ENCODE data around the gene ARPIN.
"Not testable (repeated sequence)": the region's sequence is repeated elsewhere in the genome, so short reads cannot be mapped to it uniquely, and the experiment has no call there.

ARPIN gene

DNA sequence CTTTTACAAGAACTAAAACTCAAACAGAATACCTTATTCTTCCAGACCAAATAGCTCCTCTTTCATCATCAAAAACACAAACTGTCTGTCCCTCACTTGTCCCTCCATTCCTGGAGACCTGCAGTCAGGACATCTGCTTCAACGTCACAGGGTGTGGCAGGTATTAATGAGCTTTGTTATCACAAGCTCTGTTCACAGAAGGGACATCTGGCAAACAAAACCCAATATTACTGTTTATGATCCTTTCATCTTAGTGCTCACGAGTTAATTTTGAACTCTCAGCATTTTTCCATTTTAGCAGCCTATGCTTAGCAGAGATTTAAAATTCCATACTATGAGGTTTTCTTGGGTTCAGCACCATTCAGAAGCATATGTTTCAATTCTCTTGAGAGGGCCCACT is 51.9 kb downstream of the ARPIN start:
- TF ChIP-seq, protein P1, sequence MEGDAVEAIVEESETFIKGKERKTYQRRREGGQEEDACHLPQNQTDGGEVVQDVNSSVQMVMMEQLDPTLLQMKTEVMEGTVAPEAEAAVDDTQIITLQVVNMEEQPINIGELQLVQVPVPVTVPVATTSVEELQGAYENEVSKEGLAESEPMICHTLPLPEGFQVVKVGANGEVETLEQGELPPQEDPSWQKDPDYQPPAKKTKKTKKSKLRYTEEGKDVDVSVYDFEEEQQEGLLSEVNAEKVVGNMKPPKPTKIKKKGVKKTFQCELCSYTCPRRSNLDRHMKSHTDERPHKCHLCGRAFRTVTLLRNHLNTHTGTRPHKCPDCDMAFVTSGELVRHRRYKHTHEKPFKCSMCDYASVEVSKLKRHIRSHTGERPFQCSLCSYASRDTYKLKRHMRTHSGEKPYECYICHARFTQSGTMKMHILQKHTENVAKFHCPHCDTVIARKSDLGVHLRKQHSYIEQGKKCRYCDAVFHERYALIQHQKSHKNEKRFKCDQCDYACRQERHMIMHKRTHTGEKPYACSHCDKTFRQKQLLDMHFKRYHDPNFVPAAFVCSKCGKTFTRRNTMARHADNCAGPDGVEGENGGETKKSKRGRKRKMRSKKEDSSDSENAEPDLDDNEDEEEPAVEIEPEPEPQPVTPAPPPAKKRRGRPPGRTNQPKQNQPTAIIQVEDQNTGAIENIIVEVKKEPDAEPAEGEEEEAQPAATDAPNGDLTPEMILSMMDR (IDR thresholded peaks at IDR 0.05; ENCODE audit: insufficient read depth, low read length, poor library complexity, severe bottlenecking) = no peak
- Histone ChIP-seq H3K4me3 (replicated peaks; ENCODE audit: low read depth, low read length) (no peak overlapping the region), H3K36me3 (ENCODE audit: control insufficient read depth, insufficient read depth, low read length) (peaks cover 4% of the 10 kb centered on the region), H3K27me3 (replicated peaks; ENCODE audit: control insufficient read depth, insufficient read depth, low read length) (no peaks in the 10 kb centered on the region)
- DNase-seq (ENCODE audit: extremely low read depth, insufficient read length) = no peak

DNA sequence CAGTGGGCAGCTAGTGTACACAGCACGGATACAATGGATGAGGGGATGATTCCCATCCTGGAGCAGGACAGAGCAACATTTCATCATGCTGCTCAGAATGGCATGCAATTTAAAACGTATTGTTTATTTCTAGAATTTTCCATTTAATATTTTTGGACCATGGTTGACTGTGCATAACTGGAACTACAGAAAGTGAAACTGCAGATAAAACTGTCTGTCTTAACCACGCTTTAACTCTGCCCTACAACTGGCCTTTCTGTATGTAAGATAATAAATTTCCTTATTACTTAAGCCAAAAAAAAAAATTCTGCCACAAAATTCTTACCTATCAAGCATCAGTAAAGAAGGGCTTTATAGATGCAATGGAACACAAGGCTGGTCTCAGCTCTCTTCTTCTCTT is 52.3 kb downstream of the ARPIN start:
- Histone ChIP-seq H3K4me3 (replicated peaks; ENCODE audit: low read depth, low read length) (no peak overlapping the region), H3K27me3 (replicated peaks; ENCODE audit: control insufficient read depth, insufficient read depth, low read length) (no peaks in the 10 kb centered on the region), H3K36me3 (ENCODE audit: control insufficient read depth, insufficient read depth, low read length) (peaks cover 4% of the 10 kb centered on the region)
- DNase-seq (ENCODE audit: extremely low read depth, insufficient read length) = no peak
- TF ChIP-seq, protein P1 (IDR thresholded peaks at IDR 0.05; ENCODE audit: insufficient read depth, low read length, poor library complexity, severe bottlenecking) = no peak

DNA sequence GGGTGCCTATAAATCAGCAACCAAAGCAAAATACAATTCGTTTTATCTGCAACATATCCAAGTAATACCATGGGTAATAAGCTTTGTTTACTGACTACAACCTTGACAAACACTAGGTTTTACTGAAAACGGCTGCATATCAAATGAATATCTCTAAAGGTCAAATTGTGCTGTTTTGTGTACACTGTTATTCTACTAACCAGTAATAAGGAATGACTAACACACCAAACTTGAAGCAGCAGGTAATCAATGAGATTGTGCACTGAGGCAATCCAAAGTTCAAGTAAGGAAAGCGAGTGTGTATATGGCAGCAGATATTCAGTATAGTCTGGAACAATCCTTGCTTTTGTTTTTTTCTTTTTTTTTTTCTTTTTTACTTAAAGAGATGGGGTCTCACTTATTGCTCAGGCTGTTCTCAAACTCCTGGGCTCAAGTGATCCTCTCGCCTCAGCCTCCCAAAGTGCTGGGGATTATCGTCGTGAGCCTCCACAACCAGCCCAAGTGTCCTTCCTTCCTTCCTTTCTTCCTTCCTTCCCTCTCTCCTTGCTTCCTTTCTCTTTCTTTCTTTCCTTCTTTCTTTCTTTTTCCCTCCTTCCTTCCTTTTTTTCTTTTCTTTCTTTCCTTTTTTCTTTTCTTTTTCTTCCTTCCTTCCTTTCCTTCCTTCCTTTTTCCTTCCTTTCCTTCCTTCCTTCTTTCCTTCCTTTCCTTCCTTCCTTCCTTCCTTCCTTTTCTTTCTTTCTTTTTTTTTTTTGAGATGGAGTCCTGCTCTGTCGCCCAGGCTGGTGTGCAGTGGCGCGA is 53.9 kb downstream of the ARPIN start:
- TF ChIP-seq, protein P1 (IDR thresholded peaks at IDR 0.05; ENCODE audit: insufficient read depth, low read length, poor library complexity, severe bottlenecking) = no peak
- Histone ChIP-seq H3K36me3 (ENCODE audit: control insufficient read depth, insufficient read depth, low read length) (peaks cover 3% of the 10 kb centered on the region), H3K4me3 (replicated peaks; ENCODE audit: low read depth, low read length) (no peak overlapping the region), H3K27me3 (replicated peaks; ENCODE audit: control insufficient read depth, insufficient read depth, low read length) (no peaks in the 10 kb centered on the region)
- no peak for DNase-seq (ENCODE audit: extremely low read depth, insufficient read length)

DNA sequence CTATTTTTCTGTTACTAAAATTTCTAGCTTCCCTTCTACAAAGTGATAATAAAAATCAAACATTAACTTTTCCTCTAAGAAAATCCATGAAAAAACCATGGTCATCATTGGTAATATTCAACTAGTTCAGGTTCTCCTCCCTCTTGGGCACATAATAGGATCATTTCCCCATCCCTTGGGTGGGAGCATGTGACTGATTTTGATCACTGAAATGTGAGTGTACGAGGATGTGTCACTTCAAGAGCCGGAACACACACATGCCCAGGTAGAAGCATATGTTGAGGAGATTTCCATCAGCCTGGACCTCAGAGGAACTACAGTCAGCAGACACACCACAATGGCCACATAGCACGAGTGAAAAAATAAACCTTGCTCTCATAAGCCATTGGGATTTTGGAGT is 55.1 kb downstream of the ARPIN start:
- no peak overlapping the region for H3K4me3 ChIP-seq (replicated peaks; ENCODE audit: low read depth, low read length)
- H3K27me3 ChIP-seq (replicated peaks; ENCODE audit: control insufficient read depth, insufficient read depth, low read length) = no peaks in the 10 kb centered on the region
- peaks cover 3% of the 10 kb centered on the region for H3K36me3 ChIP-seq (ENCODE audit: control insufficient read depth, insufficient read depth, low read length)
- TF ChIP-seq, protein P1 (IDR thresholded peaks at IDR 0.05; ENCODE audit: insufficient read depth, low read length, poor library complexity, severe bottlenecking) = no peak
- DNase-seq (ENCODE audit: extremely low read depth, insufficient read length) = no peak

DNA sequence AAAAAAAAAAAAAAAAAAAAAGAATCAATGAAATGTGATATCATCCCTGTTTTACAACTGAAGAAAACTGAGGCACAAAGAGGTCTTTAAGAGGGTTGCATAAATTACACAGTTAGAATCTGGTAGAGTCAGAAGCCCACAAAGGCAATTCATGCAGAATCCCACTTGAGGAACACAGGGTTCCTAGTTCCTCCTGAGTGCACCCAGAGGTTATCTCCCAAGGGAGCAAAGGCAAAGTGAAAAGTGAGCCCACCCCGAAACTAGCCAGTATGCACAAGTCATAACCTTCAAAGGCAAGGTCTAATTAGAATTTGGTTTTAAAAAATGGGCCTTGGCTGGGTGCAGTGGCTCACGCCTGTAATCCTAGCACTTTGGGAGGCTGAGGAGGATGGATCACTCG is 56.8 kb downstream of the ARPIN start:
- TF ChIP-seq, protein P1 (IDR thresholded peaks at IDR 0.05; ENCODE audit: insufficient read depth, low read length, poor library complexity, severe bottlenecking) = no peak
- Histone ChIP-seq H3K36me3 (ENCODE audit: control insufficient read depth, insufficient read depth, low read length) (peaks cover 1% of the 10 kb centered on the region), H3K4me3 (replicated peaks; ENCODE audit: low read depth, low read length) (no peak overlapping the region), H3K27me3 (replicated peaks; ENCODE audit: control insufficient read depth, insufficient read depth, low read length) (no peaks in the 10 kb centered on the region)
- no peak for DNase-seq (ENCODE audit: extremely low read depth, insufficient read length)

DNA sequence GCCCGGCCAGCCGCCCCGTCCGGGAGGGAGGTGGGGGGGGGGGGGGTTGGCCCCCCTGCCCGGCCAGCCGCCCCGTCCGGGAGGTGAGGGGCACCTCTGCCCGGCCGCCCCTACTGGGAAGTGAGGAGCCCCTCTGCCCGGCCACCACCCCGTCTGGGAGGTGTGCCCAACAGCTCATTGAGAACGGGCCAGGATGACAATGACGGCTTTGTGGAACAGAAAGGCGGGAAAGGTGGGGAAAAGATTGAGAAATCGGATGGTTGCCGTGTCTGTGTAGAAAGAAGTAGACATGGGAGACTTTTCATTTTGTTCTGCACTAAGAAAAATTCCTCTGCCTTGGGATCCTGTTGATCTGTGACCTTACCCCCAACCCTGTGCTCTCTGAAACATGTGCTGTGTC is 57.9 kb downstream of the ARPIN start:
- not testable (repeated sequence) for H3K36me3 ChIP-seq (ENCODE audit: control insufficient read depth, insufficient read depth, low read length); H3K27me3 ChIP-seq (replicated peaks; ENCODE audit: control insufficient read depth, insufficient read depth, low read length); H3K4me3 ChIP-seq (replicated peaks; ENCODE audit: low read depth, low read length); DNase-seq (ENCODE audit: extremely low read depth, insufficient read length)
